Astrocyte of the hippocampus (primary cell): ENCODE data around the gene MYO19.
A peak's percentile ranks its signal among the peaks of the same experiment; 100 is the strongest.
"Not testable (repeated sequence)": the region's sequence is repeated elsewhere in the genome, so short reads cannot be mapped to it uniquely, and the experiment has no call there.

Experiments used
- DNase-seq: peaks from one replicate; pipeline ENCODE4 v3.0.0; 2011; ENCODE audit warnings: low read depth, low spot score

Gene MYO19

GRCh38 chr17:36529121-36529520, 5.5 kb downstream of the MYO19 start:
- no peak for DNase-seq

GRCh38 chr17:36527621-36528250, 6.9 kb downstream of the MYO19 start:
- DNase-seq, result no peak

- DNase-seq, result no peak
These were observed 8.8 kb downstream of the MYO19 start for GRCh38 chr17:36525888-36526287.

- no peak for DNase-seq
These were observed 9.6 kb downstream of the MYO19 start for GRCh38 chr17:36525113-36525512.

GRCh38 chr17:36524428-36524876, 10.2 kb downstream of the MYO19 start:
- peak; percentile 19 for DNase-seq

GRCh38 chr17:36523113-36523512, 11.6 kb downstream of the MYO19 start:
- no peak for DNase-seq

- no peak for DNase-seq
These were observed 18.8 kb downstream of the MYO19 start for GRCh38 chr17:36515837-36516236.

GRCh38 chr17:36514856-36515255, 19.8 kb downstream of the MYO19 start:
- DNase-seq, result no peak

GRCh38 chr17:36512641-36513040, 22.0 kb downstream of the MYO19 start:
- no peak for DNase-seq

- DNase-seq, result no peak
These were observed 23.5 kb downstream of the MYO19 start for GRCh38 chr17:36511216-36511615.

GRCh38 chr17:36510636-36511035, 24.0 kb downstream of the MYO19 start:
- no peak for DNase-seq

GRCh38 chr17:36509272-36509985, 25.2 kb downstream of the MYO19 start:
- no peak for DNase-seq

GRCh38 chr17:36508439-36508838, 26.2 kb downstream of the MYO19 start:
- not testable (repeated sequence) for DNase-seq

- DNase-seq, result no peak
These were observed 27.4 kb downstream of the MYO19 start for GRCh38 chr17:36507266-36507665.

GRCh38 chr17:36506831-36507230, 27.8 kb downstream of the MYO19 start:
- DNase-seq, result no peak

GRCh38 chr17:36506249-36506826, 28.3 kb downstream of the MYO19 start:
- DNase-seq, result no peak

GRCh38 chr17:36505171-36505570, 29.5 kb downstream of the MYO19 start:
- no peak for DNase-seq

GRCh38 chr17:36504156-36504545, 30.5 kb downstream of the MYO19 start:
- DNase-seq, result no peak

GRCh38 chr17:36503456-36504155, 31.1 kb downstream of the MYO19 start:
- no peak for DNase-seq

- DNase-seq, result no peak
These were observed 32.7 kb downstream of the MYO19 start for GRCh38 chr17:36501963-36502362.

- DNase-seq, result no peak
These were observed 33.3 kb downstream of the MYO19 start for GRCh38 chr17:36501351-36501750.

- DNase-seq, result no peak
These were observed 33.9 kb downstream of the MYO19 start for GRCh38 chr17:36500745-36501225.
